ENCODE measurements around the gene ALG11. TPM values are rescaled to one million over a fixed set of nuclear protein-coding genes. Genes with fewer than 3 reads are reported as not detected.

Gene ALG11
- total and polyA plus RNA-seq, 4 donors: 5.4 to 34.5 (median 11.9) TPM

- TF ChIP-seq RAD21 (IDR thresholded peaks at IDR 0.05) (peak in 1 of 2 donors; percentile 9), HNF4A (conservative IDR thresholded peaks at IDR 0.05) (peak in 1 of 2 donors; percentile 18), FOXA2 (IDR thresholded peaks at IDR 0.05) (no peak), HNF4G (IDR thresholded peaks at IDR 0.05) (no peak), GABPA (IDR thresholded peaks at IDR 0.05 in 1 of 2, conservative IDR thresholded peaks at IDR 0.05 in 1 of 2) (no peak), RXRA (IDR thresholded peaks at IDR 0.05) (peak in 1 of 2 donors; percentile 13)
- Histone ChIP-seq H3K27ac (ENCODE audit: low read depth in 1 of 2, low read length in 2 of 2) (peak within 1 kb of the TSS; percentile 72 to 84), H3K4me1 (ENCODE audit: control insufficient read depth in 4 of 4, insufficient read depth in 4 of 4, low read length in 3 of 4) (peaks cover 4 to 54% (median 41%) of the 10 kb centered on the region in 4 donors), H3K36me3 (ENCODE audit: control insufficient read depth in 4 of 4, insufficient read depth in 3 of 4, low read depth in 1 of 4, low read length in 3 of 4) (no peaks in the 10 kb centered on the region), H3K27me3 (ENCODE audit: control insufficient read depth in 4 of 4, insufficient read depth in 4 of 4, low read length in 3 of 4) (no peaks in the 10 kb centered on the region), H3K4me3 (ENCODE audit: low read depth in 1 of 3, low read length in 3 of 3) (peak within 1 kb of the TSS; percentile 84 to 98 (median 95)), H3K9ac (ENCODE audit: low read depth in 1 of 2, low read length in 2 of 2) (peak within 1 kb of the TSS; percentile 95 to 100), H3K9me3 (ENCODE audit: control insufficient read depth in 4 of 4, low read length in 3 of 4) (no peaks in the 10 kb centered on the region)
- DNase-seq (ENCODE audit: low spot score): no peak
- WGBS: 2% methylated on average over 46 of the region's 46 CpGs
Measured at GRCh38 chr13:52010890-52011631, 1.1 kb upstream of the ALG11 start, which contains the start of gene ATP7B. Gene ATP7B (minus strand): TSS chr13:52011450. CDS start chr13:52011337, 113 bp downstream.

- H3K36me3 ChIP-seq (ENCODE audit: control insufficient read depth in 4 of 4, insufficient read depth in 3 of 4, low read depth in 1 of 4, low read length in 3 of 4): no peaks in the 10 kb centered on the region
Measured at GRCh38 chr13:52012512-52012836, 276 bp downstream of the ALG11 start.

More at GRCh38 chr13:52012512-52012836, 276 bp downstream of the ALG11 start:
- no peaks in the 10 kb centered on the region for H3K9me3 ChIP-seq (ENCODE audit: control insufficient read depth in 4 of 4, low read length in 3 of 4)
- no peak for DNase-seq (ENCODE audit: low spot score)
- H3K9ac ChIP-seq (ENCODE audit: low read depth in 1 of 2, low read length in 2 of 2): peak overlapping the region; percentile 95 to 100
- H3K4me1 ChIP-seq (ENCODE audit: control insufficient read depth in 4 of 4, insufficient read depth in 4 of 4, low read length in 3 of 4): peaks cover 1 to 42% (median 31%) of the 10 kb centered on the region in 4 donors
- TF ChIP-seq FOXA1 (IDR thresholded peaks at IDR 0.05) (no peak), CTCF (IDR thresholded peaks at IDR 0.05; ENCODE audit: low read depth, low read length, missing input control) (no peak), RAD21 (IDR thresholded peaks at IDR 0.05) (no peak), JUND (IDR thresholded peaks at IDR 0.05) (no peak), RXRA (IDR thresholded peaks at IDR 0.05) (no peak), GABPA (IDR thresholded peaks at IDR 0.05 in 1 of 2, conservative IDR thresholded peaks at IDR 0.05 in 1 of 2) (no peak), SP1 (IDR thresholded peaks at IDR 0.05) (no peak), REST (IDR thresholded peaks at IDR 0.05) (no peak), EGR1 (IDR thresholded peaks at IDR 0.05; ENCODE audit: low read depth in 2 of 2) (no peak), HNF4A (conservative IDR thresholded peaks at IDR 0.05) (no peak), FOXA2 (IDR thresholded peaks at IDR 0.05) (no peak), HNF4G (IDR thresholded peaks at IDR 0.05) (no peak), MAX (IDR thresholded peaks at IDR 0.05) (no peak), ATF3 (IDR thresholded peaks at IDR 0.05) (no peak), TAF1 (conservative IDR thresholded peaks at IDR 0.05) (no peak)
- under 1% methylated on average over 8 of the region's 8 CpGs for WGBS
- H3K27ac ChIP-seq (ENCODE audit: low read depth in 1 of 2, low read length in 2 of 2): peak overlapping the region; percentile 26 to 57
- H3K4me3 ChIP-seq (ENCODE audit: low read depth in 1 of 3, low read length in 3 of 3): peak overlapping the region; percentile 84 to 98 (median 95)
- H3K27me3 ChIP-seq (ENCODE audit: control insufficient read depth in 4 of 4, insufficient read depth in 4 of 4, low read length in 3 of 4): no peaks in the 10 kb centered on the region

All from liver (tissue), 9 donors.